ENCODE measurements around the gene LCMT2. TPM values are rescaled to one million over a fixed set of nuclear protein-coding genes. Genes with fewer than 3 reads are reported as not detected.

The LCMT2 gene
- total RNA-seq, result 6.3 and 8.3 TPM in 2 replicates

DNA sequence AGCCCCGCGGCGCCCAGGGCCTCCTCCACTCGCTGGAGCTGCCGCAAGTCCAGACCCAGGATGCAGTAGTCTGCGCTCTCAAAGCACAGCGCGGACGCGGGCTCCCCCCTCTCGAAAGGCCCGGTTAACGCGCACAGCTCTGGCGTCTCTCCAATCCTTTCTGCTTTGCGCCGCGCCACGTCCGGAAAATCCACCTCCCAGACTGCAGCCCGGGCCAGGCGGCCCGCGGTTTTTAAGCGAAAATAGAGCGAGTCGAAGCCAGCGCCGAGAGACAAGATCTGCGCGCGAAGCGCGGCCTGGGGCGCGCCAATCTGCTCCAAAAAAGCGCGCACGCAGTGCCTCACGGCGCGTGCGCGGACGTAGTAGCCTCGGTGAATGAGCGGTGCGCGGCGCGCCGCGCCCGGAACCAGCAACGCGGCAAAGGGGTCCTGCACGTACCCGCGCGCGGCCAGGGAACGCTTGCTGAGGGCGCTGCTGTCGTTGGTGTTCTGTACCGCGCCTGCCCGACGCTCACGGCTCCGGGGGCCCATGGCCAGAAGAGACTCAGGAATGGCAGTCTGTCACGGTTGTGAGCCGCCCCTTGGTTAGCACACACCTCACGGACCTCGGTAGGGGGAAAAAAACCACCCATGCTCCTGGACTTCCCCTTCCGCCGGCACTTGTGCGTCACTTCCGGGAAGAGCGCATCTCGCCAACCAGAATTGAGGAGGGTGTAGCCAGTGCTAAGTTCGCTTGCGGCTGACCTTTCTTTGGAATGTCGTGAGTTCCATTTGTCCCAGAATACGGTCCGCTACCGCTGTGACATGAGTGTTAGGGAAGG, at the start of gene LCMT2:
Gene LCMT2, minus strand, starts transcription at position 614 of the 820 bp plus-strand sequence. Its CDS starts 84 bp downstream, at position 530.
- peak; percentile 95 for DNase-seq

GRCh38 chr15:43378601-43379000, 48.2 kb upstream of the LCMT2 start:
- no peak for DNase-seq

- DNase-seq, result peak; percentile 62
Measured at GRCh38 chr15:43376017-43376705, 45.8 kb upstream of the LCMT2 start.

DNA sequence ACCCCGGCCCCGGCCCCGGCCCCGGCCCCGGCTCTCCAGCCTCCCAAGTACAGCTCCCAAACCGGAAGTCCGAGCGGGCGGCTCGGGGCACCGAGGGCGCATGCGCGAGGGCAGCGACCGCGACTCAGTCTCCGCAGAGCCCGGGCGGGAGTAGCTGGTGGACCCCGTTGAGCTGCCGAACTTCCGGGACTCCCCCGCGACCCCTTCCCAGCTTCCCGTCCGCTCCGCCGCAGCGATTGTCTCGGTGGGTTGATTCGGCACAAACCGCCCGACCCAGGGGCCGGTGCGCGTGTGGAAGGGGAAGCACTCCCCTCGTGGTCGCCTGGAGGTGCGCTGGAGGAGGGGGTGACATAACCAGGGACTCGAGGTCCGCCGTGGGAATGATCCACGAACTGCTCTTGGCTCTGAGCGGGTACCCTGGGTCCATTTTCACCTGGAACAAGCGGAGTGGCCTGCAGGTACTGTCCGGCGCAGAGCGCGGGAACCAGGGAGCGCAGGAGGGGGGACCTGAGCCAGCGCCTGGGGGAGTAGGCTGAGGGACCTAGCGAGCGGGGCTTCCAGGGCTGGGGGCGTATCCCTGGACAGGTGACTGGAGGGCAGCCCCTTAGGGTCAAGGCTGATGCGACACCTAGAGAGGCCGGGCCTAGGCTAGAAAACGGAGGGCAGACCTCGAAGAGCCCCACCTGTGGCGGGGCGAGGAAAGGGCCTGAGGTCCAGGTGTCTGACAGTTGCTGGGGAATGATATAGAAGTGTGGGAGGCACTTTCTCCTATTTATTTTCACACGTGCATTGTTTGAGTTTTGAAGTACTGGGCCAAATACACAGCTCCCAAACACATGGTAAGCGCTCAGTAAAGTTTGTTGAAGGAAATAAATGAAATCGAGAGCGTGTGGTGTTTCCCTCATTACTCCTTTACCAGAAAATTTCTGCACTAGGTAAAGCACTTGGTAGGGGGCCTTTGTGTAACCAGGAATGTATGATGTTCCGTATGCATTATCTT, 40.9 kb upstream of the LCMT2 start, which contains the start of the genes TUBGCP4 and ZSCAN29:
Gene TUBGCP4, plus strand, starts transcription at position 127 of the 1,000 bp plus-strand sequence. Its CDS starts 254 bp downstream, at position 381.
Gene ZSCAN29, minus strand, starts transcription at position 69 of the 1,000 bp plus-strand sequence. CDS start 1,130 bp downstream, outside the sequence.
- DNase-seq, result peak; percentile 81

DNA sequence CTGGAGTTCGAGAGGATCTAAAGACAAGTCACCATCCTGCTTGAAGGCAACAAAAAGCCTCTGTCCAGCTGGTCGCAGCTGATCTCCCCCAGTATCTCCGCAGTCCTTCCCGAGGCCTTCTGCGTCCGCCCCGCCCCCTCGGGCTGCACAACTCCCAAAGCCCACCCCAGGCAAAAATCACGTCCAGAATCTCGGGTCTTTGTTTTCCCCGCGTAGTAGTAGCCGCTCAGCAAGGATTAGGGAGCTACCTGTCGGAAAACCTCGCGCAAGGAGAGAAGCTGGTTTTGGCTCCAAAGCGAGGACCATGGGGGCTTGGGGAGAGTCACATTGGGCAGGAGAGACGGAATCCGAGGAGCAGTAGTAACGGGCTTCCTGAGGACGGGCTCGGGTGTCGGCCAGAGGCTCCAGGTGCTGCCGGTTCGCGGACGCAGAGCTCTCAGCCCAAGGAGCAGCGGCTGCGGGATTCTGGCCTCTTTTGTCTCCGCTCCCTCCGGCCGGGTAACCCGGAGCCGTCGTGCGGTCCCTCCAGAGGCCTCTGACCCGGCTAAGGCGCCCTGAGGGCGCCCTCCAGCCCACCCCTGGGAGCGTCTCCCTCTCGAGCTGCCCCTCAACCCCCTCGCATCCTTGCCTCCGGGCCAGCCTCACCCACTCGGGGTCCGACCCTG, 40.1 kb upstream of the LCMT2 start:
- DNase-seq, result peak; percentile 41

DNA sequence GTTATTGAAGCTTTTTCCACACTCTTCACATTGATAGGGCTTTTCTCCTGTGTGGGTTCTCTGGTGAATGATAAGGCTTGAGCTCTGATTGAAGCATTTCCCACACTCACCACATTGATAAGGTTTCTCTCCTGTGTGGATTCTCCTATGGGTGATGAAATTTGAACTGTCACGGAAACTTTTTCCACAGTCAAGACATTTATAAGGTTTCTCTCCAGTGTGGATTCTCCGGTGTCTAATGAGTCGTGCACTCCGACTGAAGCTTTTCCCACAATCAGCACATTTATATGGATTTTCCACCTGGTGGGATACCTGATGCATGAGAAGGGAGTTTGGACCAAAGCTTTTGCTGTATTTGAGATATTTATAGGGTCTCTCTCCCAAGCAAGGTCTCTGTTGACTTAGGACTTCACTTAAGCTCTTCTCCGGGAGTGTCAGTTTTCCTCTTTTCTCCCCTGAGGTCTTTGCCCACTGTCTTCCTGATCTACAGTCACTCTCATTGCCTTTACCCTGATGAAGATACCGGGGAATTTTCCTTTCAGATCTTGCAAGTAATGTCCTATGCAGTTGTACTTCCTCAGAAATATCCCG, 31.0 kb upstream of the LCMT2 start:
- no peak for DNase-seq

- no peak for DNase-seq
Measured at GRCh38 chr15:43360821-43361220, 30.4 kb upstream of the LCMT2 start.

- DNase-seq, result no peak
Measured at GRCh38 chr15:43352693-43353382, 22.5 kb upstream of the LCMT2 start.

DNA sequence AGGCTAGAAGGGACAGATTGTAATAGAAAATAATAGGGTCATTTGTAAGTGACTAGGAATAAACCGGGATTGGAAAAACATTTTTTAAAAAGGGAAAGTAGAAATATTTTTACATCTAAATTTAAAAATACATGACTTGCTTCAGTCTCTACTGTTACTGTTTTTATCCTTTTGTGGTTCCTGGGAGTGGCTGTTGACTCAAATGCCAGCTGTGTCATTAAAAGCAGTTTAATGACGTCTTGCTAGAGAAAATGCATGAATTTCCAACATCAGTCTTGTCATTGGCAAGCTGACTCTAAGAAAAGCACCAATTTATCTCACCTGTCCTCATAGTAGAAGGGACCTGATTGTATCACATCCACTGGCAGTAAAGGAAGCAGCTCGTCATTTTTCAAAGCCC, 16.7 kb upstream of the LCMT2 start:
- no peak for DNase-seq

GRCh38 chr15:43346305-43346704, 15.9 kb upstream of the LCMT2 start:
- peak; percentile 4 for DNase-seq

DNA sequence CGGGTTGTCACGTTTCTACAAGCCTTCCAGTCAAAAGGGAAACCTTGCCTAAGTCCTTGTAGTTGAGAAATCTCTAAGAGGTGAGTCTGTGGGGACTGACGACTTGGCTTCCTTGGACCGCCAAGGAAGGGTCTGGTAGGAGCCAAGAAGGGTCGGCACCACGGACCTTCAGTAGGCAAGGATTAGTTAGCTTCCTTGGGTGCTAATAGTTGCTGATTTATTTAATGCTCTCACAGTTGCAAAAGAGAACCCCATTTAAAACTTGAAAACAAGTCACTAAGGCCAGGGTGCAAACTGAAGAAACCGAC, 361 bp upstream of the LCMT2 start:
- no peak for DNase-seq

DNA sequence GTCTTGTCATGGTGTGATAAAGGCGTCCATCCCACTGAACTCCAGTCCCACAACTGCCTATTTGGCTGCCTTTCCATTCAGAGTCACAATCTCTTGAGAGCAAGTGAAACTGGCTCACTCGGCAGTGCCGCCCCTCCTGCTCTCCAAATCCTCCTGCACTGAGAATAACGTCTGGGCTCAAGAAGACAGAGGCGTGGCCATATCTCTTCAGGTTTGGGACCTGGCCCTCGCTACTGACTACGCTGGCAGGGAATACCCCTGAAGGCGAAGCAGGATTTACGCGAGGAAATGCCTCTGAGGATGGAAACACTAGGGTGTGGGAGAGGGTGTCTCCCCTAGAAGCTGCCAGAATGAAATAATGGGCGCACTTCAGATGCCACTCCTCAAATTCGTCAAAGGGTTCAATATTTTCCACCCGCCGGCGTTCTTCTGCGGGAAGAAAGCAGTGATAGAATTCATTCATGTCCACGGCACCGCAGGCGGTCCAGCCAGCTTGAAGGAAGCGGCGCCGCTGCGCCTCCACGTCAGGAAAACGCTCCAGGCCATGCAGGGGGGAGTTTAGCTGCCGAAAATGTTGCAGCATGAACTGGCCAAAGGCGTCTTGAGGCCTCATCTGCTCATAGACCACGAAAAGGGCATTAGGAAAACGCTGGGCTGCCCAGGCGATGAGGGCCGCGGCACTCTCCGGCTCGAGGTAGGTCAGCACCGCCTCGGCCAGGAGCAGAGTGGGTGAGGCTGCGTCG, 985 bp downstream of the LCMT2 start:
- no peak for DNase-seq

DNA sequence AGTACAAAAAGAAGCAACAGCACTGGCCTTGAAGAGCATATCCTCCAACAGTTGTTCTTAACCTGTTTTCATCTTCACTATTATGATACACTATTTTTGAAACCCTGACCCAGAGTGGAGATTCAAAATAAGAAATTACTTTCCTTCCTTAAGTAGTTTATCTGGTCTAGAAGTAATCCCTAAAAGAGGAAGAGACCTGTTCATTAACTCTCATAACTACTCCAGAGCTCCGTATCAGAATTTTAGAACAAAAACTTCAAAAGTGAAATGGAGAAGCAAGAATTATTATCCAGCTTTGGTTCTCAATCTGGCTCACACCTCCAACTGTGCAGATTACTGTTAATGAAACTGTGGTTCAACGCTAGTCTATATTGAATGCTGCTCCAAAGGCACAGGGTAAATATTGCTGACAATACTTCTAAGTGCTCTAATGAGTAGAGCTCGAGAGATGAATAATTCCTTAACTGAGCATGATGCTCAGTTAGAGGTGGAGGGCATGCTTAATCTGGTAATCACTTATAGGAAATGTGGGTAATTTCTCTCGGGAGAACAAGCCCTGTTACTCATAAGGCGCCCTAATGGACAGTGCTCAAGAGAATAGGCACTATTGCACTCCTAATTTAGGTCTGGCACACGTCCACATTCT, 5.2 kb downstream of the LCMT2 start:
- DNase-seq, result no peak

- no peak for DNase-seq
Measured at GRCh38 chr15:43318990-43319771, 11.2 kb downstream of the LCMT2 start.

GRCh38 chr15:43317566-43318184, 12.7 kb downstream of the LCMT2 start:
- no peak for DNase-seq

GRCh38 chr15:43316971-43317346, 13.4 kb downstream of the LCMT2 start:
- DNase-seq, result no peak

DNA sequence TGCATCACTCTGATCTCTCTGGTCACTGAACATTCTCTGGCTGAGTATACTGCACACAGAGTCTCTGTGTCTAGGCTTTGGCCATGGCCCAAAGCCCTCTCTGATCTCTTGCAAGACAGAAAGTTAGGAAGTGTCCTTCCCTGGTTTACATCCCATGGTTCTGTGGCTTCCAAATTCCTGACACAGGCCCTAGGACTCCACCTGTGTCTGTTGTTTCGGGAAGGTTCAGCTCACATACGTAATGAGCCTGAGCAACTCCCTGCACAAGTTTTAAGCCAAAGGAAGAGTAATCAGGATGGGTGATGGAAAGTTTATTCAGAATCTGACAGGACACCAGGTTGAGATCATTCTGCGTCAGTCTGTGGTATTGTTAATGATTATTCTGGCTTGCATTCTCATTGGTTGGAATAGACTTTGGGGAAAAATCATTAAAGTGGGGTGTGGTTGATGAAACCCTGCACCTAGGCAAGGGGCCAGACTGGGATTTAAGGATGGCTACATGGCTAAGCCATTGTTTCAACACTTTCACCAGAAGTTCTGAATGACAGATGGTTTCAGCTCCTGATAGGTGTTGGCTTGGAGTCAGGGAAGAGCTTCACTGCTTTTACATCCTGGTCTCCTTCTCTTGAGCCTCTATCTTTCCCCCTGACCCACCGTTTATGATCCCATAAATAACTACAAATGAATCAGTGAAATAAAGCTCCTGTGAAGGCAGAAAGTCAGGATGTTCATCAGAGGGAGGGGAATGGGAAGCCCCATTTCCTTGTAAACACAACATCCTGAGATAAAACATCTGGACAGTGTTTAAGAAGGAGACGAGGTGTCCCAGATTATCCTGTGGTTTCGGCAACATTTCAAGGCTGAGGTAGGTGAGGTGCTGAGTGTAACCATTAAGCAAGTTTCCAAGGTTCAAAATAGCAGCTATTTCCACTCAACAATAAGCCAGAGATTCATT, 14.1 kb downstream of the LCMT2 start:
- DNase-seq, result no peak

Measured in dermis blood vessel endothelial cell (primary cell).